KG1 (cell line): ENCODE measurements around the gene SLC6A20.
"Not testable (repeated sequence)": the region's sequence is repeated elsewhere in the genome, so short reads cannot be mapped to it uniquely, and the experiment has no call there.

Experiments used
- DNase-seq: peaks from one replicate; lab custom pipeline; 2025; lab: John Stamatoyannopoulos, UW

The SLC6A20 gene

GRCh38 chr3:45757141-45757540 is 39.2 kb downstream of the SLC6A20 start:
- DNase-seq, result not testable (repeated sequence)

GRCh38 chr3:45756055-45756454 is 40.3 kb downstream of the SLC6A20 start:
- no peak for DNase-seq

DNA sequence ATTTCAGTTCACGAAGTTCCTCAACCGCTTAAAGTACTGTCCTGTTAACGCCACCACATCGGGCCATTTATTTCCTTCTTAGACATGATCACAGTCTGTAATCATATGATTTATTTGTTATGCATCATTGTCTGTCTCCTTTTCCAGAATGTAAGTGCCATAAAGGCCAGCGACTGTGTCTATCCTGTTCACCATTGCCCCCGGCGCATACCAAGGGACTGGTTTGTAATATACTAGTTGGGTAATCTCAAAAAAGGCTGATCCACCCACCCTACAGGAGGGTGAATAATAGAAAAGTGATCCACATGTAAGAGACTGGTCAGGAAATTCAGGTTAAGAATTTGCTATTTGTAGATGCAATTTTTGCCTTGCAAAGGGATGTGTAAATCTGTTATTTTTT is 41.9 kb downstream of the SLC6A20 start:
- DNase-seq, result no peak

DNA sequence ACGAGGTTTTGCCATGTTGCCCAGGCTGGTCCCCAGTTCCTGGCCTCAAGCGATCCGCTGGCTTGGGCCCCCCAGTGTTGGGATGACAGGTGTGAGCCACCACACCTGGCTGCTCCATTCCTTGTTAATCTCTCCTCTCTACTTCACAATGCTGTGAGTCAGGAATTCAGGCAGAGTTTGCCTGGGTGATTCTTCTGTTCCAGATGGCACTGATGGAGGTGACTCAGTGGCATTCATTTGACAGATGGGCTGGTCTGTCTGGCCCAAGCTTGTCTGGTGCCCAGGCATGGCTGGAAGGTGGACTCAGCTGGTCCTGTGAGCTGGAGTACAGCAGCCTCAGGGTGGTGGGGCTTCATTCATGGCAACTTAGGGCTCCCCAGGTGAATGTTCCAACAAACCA is 43.2 kb downstream of the SLC6A20 start:
- DNase-seq, result no peak

DNA sequence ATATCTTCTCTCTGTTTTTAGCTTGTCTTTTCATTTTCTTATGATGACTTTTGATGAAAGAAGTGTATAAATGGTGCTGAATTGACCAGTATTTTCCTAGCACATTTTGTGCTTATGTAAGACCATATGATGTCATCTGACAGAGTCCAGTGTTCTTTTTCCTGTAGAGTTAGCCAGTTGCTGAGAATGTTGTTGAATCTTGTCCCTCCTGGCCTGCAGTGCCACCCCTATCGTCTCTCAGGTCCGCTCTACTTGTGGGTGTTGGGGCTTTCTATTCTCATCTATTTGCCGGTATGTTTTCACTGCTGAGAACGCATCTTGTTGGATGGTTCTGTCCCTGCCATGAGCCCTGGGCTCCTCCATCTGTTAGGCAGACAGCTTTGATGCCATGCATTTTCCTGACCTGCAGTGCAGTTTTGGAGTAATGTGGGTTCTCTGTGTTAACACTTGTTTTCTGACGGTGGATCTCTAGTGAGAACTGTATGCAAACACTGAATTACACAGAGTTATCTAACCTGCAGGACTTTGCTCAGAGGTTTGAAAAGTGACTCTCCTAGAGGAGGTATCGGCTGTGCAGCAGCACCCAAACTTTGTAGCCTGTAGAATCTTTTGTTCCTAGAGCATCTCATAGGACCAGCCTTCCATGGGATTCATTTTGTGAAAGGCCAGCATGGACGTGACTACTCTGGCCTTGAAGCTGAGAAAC is 44.6 kb downstream of the SLC6A20 start:
- DNase-seq, result no peak

- no peak for DNase-seq
Measured at GRCh38 chr3:45749880-45750279, 46.5 kb downstream of the SLC6A20 start.

DNA sequence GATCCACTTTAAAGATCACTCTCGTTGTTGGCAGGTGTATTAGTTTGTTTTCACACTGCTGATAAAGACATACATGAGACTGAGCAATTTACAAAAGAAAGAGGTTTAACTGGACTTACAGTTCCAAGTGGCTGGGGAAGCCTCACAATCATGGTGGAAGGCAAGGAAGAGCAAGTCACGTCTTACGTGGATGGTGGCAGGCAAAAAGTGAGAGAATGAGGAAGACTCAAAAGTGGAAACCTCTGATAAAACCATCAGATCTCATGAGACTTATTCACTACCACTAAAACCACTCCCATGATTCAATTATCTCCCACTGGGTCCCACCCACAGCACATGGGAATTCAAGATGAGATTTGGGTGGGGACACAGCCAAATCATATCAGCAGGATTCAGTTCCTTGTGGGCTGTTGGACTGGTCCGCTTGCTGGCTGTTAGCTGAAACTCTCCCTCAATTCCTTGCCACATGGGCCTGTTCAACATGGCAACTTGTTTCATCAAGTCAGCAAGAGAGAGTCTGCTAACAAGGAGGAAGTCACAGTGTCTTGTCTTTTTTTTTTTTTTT is 47.2 kb downstream of the SLC6A20 start:
- not testable (repeated sequence) for DNase-seq

DNA sequence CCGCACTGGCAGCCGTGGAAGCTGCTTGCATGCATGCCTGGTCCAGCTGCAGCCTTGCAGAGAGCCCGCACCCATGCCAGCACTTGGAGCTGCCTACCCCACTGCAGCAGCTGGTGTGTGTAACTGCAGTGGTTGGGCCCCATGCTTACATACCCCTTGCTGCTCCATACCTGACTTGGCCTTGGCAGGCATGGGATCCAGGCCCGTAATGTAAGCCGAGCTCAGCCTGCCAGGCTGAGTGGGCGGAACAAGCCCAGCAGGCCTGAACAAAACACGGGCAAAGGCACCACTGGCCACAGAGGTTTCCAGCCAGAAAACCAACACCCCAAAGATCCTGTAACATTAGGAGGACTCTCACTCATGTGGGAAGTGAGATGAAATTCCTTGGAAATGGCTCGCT is 48.3 kb downstream of the SLC6A20 start:
- no peak for DNase-seq

DNA sequence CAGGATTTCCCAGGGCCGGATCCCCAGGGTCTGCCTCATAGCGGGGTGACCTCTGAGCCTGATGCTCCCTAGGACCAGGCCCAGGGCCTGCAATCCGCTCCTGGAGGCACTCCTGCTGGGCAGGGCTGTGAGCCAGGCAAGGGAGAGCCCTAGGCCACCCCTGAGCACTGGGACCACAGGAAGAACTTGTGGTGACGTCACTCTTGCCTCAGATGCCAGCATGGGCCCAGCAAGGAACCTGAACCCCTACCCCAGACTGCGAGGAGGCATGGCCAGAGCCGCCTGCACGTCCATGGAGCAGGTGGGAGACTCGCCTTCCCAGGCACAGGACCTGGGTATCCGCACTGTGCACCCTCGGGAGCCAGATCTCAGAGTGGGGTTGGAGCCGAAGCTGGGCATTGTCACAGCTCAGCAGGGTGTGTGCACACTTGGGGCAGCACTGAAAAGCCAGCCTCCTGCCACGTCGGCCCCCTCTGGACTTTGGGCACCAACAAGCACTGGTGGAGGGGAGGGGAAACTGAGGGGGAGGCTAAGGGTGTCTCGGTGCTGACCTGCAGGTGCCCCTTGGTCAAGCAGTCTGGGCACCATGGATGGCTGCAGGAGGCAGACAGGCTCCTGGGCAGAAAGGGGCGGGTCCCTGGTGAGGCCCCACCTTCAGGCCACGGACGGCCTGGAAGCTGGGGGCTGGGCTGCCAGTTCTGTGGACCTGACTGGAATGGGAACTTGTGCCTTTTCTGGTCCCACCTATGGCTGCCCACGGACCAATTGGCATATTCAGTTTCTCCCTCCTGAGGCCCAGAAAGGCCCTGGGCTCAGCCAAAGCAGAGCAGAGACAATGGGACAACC is 49.3 kb downstream of the SLC6A20 start:
- no peak for DNase-seq

DNA sequence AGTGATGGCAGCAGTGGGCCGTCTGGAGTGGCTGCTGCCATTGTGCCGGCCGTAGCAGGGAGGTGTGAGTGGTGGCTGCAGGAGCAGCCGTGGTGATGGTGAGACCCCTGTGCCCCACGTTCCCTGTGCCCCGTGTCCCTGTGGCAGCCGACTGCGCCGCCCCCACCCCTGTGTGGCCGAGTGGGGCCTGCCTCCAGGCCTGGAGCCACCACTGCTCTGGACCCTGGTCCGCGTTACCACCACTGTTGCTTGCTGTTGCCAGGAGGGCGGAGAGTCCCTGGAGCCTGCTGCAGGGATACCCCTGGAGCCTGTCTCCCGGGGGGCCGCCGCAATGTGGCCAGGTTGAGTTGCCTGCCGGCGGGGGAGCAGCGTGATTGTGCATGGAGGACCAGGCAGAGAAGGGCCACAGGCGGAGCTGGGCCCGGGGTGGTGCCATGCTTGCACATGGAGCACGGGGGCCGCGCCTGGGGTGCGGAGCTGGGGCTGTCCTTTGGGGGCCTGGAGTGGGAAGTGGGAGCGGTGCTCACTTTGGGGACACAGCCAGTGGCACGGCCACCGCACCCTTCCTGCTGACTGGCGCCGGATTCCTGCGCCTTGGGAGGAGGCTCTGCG is 50.1 kb downstream of the SLC6A20 start:
- no peak for DNase-seq

GRCh38 chr3:45742461-45743089 is 53.8 kb downstream of the SLC6A20 start:
- no peak for DNase-seq

DNA sequence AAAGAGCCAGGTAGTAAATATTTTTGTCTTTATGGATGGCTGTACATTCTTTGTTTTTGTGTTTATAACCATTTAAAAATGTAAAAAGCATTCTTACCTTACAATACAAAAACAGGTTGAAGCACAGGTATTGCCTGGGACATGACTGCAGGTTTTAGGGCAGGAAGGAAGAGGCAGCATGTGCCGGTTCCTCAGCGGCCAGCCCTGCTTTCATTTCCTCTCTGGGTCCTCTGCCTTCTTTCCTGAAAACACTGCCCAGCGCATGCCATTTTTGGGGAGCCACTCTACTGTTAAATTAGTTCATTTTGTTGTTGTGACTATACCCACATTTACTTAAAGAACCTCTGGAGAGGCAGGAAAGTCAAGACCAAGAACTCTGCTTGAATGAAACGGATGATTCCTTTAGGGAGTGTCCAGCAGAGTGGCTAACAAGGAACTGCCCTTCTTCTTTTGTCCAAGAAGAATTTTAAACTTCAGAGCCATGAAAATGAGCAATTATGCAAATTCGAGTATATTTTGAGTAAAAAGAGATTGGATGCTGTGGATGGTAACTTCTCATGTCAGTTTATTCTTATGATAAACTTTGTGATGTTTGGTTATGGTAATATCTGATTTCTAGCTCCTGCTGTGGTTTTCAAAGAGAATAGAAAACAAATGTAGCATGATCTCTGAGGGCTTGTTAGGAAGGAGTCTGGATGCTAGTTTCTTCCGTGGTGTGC is 54.4 kb downstream of the SLC6A20 start:
- no peak for DNase-seq

DNA sequence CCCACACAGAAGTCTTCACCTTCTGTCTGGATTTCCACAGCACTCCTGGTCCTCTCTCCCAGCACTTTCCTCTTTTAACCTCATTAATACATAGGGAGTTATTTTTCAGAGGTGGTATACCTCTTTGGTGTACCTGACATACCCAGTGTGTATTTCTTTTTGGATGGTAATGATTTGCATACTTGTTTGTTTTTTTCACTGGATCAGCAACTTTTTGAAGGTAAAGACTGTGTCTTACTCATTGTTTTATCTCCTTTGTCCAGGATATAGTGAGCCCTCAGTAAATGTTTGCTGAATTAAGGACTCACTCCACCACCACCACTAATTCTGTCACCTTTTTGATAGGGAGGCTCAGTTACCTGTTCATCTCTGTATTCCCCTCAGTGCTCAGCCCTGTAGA is 55.1 kb downstream of the SLC6A20 start:
- no peak for DNase-seq

DNA sequence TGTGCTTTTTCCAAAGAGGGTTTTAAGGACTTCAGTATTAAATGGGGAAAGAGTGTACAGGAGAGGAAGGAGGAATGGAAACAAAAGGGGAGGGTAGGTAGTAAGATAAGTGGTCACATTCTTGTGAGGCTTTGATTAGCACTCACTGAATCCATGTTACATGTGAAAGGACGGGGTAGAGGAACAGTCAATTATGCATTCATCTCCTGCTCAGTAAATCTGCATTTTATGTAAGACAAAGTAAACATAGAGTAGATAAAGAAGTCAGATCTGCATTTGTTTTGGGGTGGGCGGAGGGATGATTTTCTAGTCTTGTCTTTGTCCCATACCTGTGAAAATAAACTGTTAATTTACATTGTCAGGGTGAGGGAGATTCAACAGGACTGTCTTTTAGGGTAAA is 56.3 kb downstream of the SLC6A20 start:
- DNase-seq, result no peak

DNA sequence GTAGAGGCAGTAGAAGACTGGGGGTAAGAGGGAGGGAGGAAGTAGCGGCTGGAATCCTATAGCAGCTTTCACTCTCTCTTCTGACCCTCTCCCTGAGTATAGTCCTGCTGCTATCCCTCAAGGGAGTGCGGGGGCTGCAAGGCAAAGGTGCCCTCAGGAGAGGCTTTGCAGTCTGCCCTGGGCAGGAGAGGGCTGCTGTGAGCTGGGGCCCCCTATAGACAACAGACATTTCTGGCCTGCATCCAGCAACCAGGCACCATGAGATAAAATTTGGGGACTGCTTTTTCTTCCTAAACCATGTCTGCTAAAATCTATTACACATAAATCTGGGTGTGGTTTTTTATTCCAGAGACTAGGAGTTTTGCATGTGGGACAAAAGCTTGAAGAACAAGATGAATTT is 59.1 kb downstream of the SLC6A20 start:
- no peak for DNase-seq

- no peak for DNase-seq
Measured at GRCh38 chr3:45736707-45737106, 59.6 kb downstream of the SLC6A20 start.

DNA sequence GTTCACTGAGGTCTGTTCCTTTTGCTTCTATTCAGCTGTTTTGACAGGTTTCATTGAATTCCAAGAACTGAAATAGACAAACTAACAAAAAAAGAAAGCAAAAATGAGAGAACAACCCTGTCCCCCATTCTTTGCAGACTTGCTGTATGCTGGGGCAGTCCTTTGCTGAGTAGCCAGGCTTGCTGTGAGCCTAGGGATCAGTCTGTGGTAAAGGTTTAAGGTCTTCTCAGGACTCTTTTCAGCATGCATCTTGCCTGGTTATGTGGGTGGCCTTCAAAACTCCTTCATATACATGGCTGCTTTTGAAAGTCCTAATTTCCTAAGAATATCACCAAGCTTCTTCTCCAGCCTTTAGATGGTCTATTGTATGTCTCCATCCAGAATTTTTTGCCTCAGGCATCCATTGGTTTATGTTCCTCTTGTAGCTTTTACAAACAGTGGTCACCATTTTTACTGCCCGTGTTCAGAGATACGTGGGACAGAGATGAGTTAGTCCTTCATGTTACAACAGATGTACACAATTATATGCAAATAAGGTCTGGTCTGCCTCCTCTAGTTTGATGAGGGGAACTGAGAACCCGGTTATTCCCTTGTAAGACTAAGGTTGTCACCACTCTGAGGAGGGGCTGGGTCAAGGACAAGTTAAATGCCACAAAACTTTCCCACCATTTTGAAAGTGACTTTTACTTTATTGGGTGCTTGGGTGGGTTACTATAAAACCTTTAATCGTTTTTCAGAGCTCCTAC is 65.8 kb downstream of the SLC6A20 start:
- DNase-seq, result no peak

DNA sequence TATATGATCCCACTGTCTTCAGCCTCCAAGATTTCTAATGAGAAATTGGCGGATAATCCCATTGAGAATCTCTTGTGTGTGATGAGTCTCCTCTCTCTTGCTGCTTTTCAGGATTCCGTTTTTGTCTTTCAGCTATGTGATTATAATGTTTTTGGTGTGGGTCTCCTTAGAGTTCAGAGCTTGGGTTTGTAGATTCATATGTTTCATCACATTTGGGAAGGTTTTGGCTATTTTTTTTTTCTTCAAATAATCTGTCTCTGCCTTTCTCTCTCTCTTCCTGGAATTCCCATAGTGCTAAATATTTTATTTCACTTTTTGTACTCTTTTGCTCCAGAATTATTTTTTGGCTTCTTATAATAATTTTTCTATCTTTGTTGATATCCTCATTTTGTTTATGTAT is 66.7 kb downstream of the SLC6A20 start:
- DNase-seq, result no peak

GRCh38 chr3:45724911-45725310 is 71.4 kb downstream of the SLC6A20 start:
- no peak for DNase-seq

GRCh38 chr3:45719655-45720487 is 76.5 kb downstream of the SLC6A20 start:
- DNase-seq, result no peak
